Peyer's patch (tissue), 4 donors: ENCODE data around the gene CHCHD1. TPM values are rescaled to one million over a fixed set of nuclear protein-coding genes. Genes with fewer than 3 reads are reported as not detected.

Experiments used
- DNase-seq, 3 donors: peaks; one replicate each; pipeline ENCODE4 v3.0.0-alpha.2; 2017 to 2019
- H3K27ac ChIP-seq, 4 donors: fragments of 200-600 bp; sonication (generic); one replicate each; pipeline ENCODE4 v1.5.1; 2016 to 2019
- H3K27me3 ChIP-seq, 2 donors: fragments of 200-600 bp; sonication (generic); one replicate each; pipeline ENCODE4 v1.5.1; 2019
- H3K36me3 ChIP-seq, 3 donors: fragments of 200-600 bp; sonication (generic); one replicate each; pipeline ENCODE4 v1.5.1; 2016 to 2019
- H3K4me1 ChIP-seq, 4 donors: fragments of 200-600 bp; sonication (generic); one replicate each; pipeline ENCODE4 v1.5.1; 2016 to 2019
- H3K4me3 ChIP-seq, 4 donors: fragments of 200-600 bp; sonication (generic); 1 replicate in 3 of 4; 2 replicates in 1 of 4; pipeline ENCODE4 v1.5.1; 2016 to 2019; ENCODE audit warnings: mild to moderate bottlenecking in 1 of 4
- H3K9me3 ChIP-seq, 4 donors: fragments of 200-600 bp; sonication (generic); one replicate each; pipeline ENCODE4 v1.5.1; 2016 to 2019; ENCODE audit warnings: mild to moderate bottlenecking in 1 of 4
- POLR2A ChIP-seq, 2 donors: fragments of 450-650 bp; IDR thresholded peaks; one replicate each; pipeline ENCODE4 v1.5.1; 2017; ENCODE audit warnings: antibody characterized with exemption in 2 of 2, mild to moderate bottlenecking in 2 of 2, moderate library complexity in 2 of 2
- total RNA-seq, 4 donors: library from RNA; depleted of rRNA; stranded (reverse); fragments of >200 nt; gene quantifications; one replicate each; pipeline ENCODE4 v1.1.0, GENCODE V29; 2016
- TF ChIP-seq, protein P1 (sequence below), 6 experiments: fragments of 450-650 bp in 4 of 6; fragments of 200-600 bp in 2 of 6; sonication (generic) in 1 of 6; IDR thresholded peaks; one replicate each; pipeline ENCODE4 v1.5.1; 2017 to 2019; ENCODE audit warnings: antibody characterized with exemption in 6 of 6, mild to moderate bottlenecking in 3 of 6, moderate library complexity in 1 of 6

CHCHD1 gene
- total RNA-seq, 4 donors from 2014 or later, result 9.9 to 36.8 (median 20.9) TPM

DNA sequence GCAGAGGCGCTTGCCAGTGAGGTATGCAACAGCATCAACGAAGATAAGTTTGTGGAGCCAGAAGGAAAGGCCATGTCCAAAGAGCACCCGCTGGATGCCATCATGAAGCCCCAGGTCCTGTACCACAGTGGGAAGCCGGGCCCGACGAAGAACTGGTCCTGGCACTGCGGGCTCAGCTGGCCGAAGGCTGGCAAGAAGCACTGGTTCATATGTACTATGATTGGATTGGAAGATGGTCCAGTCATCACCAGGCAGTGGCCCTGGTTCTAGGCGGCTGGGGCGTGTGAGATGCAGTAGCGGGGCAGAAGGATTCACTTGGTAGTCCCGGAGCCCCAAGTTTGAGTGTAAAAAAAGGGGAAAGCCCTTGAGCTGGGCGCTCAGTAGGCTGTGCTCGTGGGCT is 25.6 kb downstream of the CHCHD1 start:
- TF ChIP-seq POLR2A (IDR thresholded peaks at IDR 0.05), result no peak
- TF ChIP-seq, protein P1, sequence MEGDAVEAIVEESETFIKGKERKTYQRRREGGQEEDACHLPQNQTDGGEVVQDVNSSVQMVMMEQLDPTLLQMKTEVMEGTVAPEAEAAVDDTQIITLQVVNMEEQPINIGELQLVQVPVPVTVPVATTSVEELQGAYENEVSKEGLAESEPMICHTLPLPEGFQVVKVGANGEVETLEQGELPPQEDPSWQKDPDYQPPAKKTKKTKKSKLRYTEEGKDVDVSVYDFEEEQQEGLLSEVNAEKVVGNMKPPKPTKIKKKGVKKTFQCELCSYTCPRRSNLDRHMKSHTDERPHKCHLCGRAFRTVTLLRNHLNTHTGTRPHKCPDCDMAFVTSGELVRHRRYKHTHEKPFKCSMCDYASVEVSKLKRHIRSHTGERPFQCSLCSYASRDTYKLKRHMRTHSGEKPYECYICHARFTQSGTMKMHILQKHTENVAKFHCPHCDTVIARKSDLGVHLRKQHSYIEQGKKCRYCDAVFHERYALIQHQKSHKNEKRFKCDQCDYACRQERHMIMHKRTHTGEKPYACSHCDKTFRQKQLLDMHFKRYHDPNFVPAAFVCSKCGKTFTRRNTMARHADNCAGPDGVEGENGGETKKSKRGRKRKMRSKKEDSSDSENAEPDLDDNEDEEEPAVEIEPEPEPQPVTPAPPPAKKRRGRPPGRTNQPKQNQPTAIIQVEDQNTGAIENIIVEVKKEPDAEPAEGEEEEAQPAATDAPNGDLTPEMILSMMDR (IDR thresholded peaks at IDR 0.05), result no peak
- H3K9me3 ChIP-seq, result no peaks in the 10 kb centered on the region
- H3K4me1 ChIP-seq, result peaks cover 0 to 10% (median 0%) of the 10 kb centered on the region in 4 donors
- no peak overlapping the region for H3K27ac ChIP-seq
- peaks cover 0 to 59% (median 0%) of the 10 kb centered on the region in 3 donors for H3K36me3 ChIP-seq
- H3K4me3 ChIP-seq, result peak overlapping the region in 1 of 4 donors; percentile 2
- H3K27me3 ChIP-seq, result no peaks in the 10 kb centered on the region
- no peak for DNase-seq

DNA sequence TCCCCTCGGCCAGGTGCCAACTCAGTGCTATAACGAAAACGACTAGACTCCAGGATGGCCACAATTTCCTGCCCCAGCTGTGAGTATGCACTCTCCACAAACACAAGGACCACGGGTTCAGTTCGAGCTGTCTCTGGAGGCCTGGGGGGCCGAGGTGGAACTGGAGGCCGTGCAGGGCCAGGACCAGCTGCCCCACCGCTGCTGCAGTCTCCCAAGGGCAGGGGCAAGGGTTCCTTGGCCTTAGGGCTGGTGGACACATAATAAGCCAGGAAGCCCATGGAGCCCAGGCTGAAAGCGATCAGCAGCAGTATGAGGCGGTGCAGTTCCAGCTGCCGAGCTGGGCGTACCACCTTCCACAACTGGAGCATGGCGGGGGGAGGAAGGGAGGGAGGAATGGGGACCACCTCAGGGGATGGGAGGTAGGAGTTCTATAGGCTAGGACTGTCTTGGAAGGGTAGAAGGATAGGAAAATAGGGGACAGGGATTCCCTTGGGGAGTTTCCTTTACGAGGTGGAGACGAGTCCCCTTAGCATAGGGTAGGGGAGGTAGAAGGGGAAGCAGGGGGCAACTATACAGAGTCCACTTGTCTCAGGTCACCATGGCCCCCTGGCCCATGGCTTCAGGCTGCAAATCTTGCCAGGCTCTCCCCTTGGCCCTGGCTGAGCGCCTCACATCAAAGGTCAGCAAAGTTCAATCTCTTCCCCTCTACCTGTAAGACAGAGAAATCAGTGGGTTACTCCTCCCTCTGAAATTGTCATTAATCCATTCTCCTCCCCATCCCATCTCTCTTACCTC is 26.4 kb downstream of the CHCHD1 start:
- Histone ChIP-seq H3K4me1 (peaks cover 0 to 10% (median 0%) of the 10 kb centered on the region in 4 donors), H3K4me3 (no peak overlapping the region), H3K36me3 (peaks cover 0 to 52% (median 0%) of the 10 kb centered on the region in 3 donors), H3K27ac (no peak overlapping the region), H3K27me3 (no peaks in the 10 kb centered on the region), H3K9me3 (no peaks in the 10 kb centered on the region)
- TF ChIP-seq, protein P1 (IDR thresholded peaks at IDR 0.05), result no peak
- no peak for TF ChIP-seq POLR2A (IDR thresholded peaks at IDR 0.05)
- no peak for DNase-seq

- H3K4me1 ChIP-seq, result peaks cover 0 to 10% (median 0%) of the 10 kb centered on the region in 4 donors
- H3K36me3 ChIP-seq, result peaks cover 0 to 50% (median 0%) of the 10 kb centered on the region in 3 donors
- no peaks in the 10 kb centered on the region for H3K27me3 ChIP-seq
- TF ChIP-seq, protein P1 (IDR thresholded peaks at IDR 0.05), result no peak
- TF ChIP-seq POLR2A (IDR thresholded peaks at IDR 0.05), result no peak
- H3K4me3 ChIP-seq, result no peak overlapping the region
- no peaks in the 10 kb centered on the region for H3K9me3 ChIP-seq
- DNase-seq, result no peak
- H3K27ac ChIP-seq, result no peak overlapping the region
These were observed 27.4 kb downstream of the CHCHD1 start for GRCh38 chr10:73809061-73809818.

DNA sequence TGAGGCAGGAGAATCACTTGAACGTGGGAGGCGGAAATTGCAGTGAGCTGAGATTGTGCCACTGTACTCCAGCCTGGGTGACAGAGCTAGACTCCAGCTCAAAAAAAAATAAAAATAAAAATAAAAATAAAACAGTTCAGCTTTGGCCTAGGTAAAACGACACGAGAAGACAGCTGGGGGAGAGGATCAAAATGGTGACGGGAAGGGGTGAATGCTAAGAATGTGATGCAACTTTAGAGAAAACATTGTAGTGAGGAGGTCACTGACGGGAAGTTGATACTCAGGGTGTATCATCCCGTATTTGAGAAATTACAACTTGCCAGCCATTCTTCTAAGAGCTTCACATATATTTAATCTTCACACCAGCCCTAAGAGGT is 28.5 kb downstream of the CHCHD1 start:
- peaks cover 0 to 50% (median 0%) of the 10 kb centered on the region in 3 donors for H3K36me3 ChIP-seq

More for the DNA sequence above, 28.5 kb downstream of the CHCHD1 start:
- TF ChIP-seq, protein P1 (IDR thresholded peaks at IDR 0.05), result no peak
- no peak for TF ChIP-seq POLR2A (IDR thresholded peaks at IDR 0.05)
- DNase-seq, result no peak
- Histone ChIP-seq H3K4me1 (peaks cover 0 to 10% (median 0%) of the 10 kb centered on the region in 4 donors), H3K27me3 (no peaks in the 10 kb centered on the region), H3K9me3 (no peaks in the 10 kb centered on the region), H3K4me3 (peak overlapping the region; percentile 77 to 99 (median 90)), H3K27ac (peak overlapping the region; percentile 90 to 97 (median 92))
